ENCODE results near the gene CACNA1B. TPM values are rescaled to one million over a fixed set of nuclear protein-coding genes. Genes with fewer than 3 reads are reported as not detected.

The CACNA1B gene
- total RNA-seq, 6 experiments from 2014 or later: not detected

DNA sequence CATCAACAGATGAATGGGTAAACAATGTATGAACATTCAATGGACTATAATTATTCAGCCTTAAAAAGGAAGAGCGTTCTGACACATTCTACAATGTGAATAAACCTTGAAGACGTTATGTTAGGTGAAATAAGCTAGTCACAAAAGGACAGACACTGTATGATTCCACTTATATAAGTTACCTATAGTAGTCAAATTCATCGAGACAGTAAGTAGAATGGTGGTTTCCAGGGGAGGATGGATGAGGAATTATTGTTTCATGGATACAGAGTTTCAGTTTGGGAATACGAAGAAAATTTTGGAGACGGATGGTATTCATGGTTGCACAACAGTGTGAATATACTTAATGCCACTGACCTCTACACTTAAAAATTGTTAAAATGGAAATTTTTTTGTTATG is 216.4 kb downstream of the CACNA1B start:
- H3K9me3 Mint-ChIP-seq: peaks cover 61% of the 10 kb centered on the region
- peaks cover 4% of the 10 kb centered on the region; the same call in 1 of the 2 replicates for H3K36me3 Mint-ChIP-seq (ENCODE audit: low read depth)
- DNase-seq: no peak
- no peaks in the 10 kb centered on the region for H3K4me1 Mint-ChIP-seq (ENCODE audit: low read depth)
- no peak overlapping the region for H3K4me3 Mint-ChIP-seq
- no peak overlapping the region for H3K27ac Mint-ChIP-seq
- TF ChIP-seq CTCF (IDR thresholded peaks at IDR 0.05): no peak
- H3K27me3 Mint-ChIP-seq (ENCODE audit: insufficient read depth): no peaks in the 10 kb centered on the region

GRCh38 chr9:138095813-138096518 is 218.4 kb downstream of the CACNA1B start:
- H3K27ac Mint-ChIP-seq: no peak overlapping the region
- peaks cover 2% of the 10 kb centered on the region for H3K27me3 Mint-ChIP-seq (ENCODE audit: insufficient read depth)
- H3K4me1 Mint-ChIP-seq (ENCODE audit: low read depth): no peaks in the 10 kb centered on the region
- H3K9me3 Mint-ChIP-seq: peaks cover 72% of the 10 kb centered on the region
- peaks cover 10% of the 10 kb centered on the region; the same call in 1 of the 2 replicates for H3K36me3 Mint-ChIP-seq (ENCODE audit: low read depth)
- H3K4me3 Mint-ChIP-seq: no peak overlapping the region
- no peak for DNase-seq
- TF ChIP-seq CTCF (IDR thresholded peaks at IDR 0.05): no peak

DNA sequence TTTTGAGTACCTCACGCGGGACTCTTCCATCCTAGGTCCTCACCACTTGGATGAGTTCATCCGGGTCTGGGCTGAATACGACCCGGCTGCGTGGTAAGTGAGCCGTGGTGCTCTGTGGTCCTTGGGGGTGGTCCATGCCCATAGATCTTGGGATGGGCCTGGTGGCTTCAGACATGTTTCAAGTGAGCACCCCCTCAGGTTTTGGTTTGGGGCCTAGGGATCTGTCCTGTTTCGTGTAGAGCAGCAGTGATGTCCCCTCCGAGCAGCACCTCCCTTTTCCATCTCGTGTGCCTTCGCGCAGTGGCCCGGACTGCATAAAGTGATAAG is 218.9 kb downstream of the CACNA1B start:
- TF ChIP-seq CTCF (IDR thresholded peaks at IDR 0.05): no peak
- no peak for DNase-seq
- peaks cover 2% of the 10 kb centered on the region for H3K27me3 Mint-ChIP-seq (ENCODE audit: insufficient read depth)
- H3K9me3 Mint-ChIP-seq: peaks cover 73% of the 10 kb centered on the region
- no peaks in the 10 kb centered on the region for H3K4me1 Mint-ChIP-seq (ENCODE audit: low read depth)
- H3K27ac Mint-ChIP-seq: no peak overlapping the region
- no peak overlapping the region for H3K4me3 Mint-ChIP-seq
- H3K36me3 Mint-ChIP-seq (ENCODE audit: low read depth): peaks cover 10% of the 10 kb centered on the region; the same call in 1 of the 2 replicates

DNA sequence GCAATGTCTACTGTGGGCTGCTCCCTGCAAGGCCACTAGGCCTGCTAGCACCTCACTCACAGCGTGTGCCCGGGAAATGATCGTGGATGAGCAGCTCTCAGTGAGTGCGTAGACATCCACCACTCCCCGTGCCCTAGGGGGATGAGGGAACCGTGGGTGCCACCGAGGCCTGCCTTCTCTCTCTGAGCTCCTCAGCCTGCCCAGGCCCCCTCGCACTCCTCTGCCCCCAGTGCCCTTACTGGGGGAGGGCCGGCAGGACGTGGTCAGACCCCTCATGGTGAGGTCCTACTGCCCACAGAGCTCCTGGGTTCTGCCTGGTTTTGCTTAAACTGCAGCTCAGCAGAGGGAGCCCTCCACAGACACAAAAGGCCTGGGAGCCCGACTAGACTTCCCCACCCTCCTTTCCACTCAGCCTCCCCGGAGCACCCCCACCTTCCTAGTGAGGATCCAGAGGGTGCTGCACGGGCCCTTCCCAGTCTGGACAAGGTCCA is 220.0 kb downstream of the CACNA1B start:
- no peaks in the 10 kb centered on the region for H3K4me1 Mint-ChIP-seq (ENCODE audit: low read depth)
- no peak for TF ChIP-seq CTCF (IDR thresholded peaks at IDR 0.05)
- no peak overlapping the region for H3K27ac Mint-ChIP-seq
- H3K36me3 Mint-ChIP-seq (ENCODE audit: low read depth): peaks cover 10% of the 10 kb centered on the region; the same call in 1 of the 2 replicates
- no peak for DNase-seq
- no peak overlapping the region for H3K4me3 Mint-ChIP-seq
- peaks cover 2% of the 10 kb centered on the region for H3K27me3 Mint-ChIP-seq (ENCODE audit: insufficient read depth)
- peaks cover 69% of the 10 kb centered on the region for H3K9me3 Mint-ChIP-seq

DNA sequence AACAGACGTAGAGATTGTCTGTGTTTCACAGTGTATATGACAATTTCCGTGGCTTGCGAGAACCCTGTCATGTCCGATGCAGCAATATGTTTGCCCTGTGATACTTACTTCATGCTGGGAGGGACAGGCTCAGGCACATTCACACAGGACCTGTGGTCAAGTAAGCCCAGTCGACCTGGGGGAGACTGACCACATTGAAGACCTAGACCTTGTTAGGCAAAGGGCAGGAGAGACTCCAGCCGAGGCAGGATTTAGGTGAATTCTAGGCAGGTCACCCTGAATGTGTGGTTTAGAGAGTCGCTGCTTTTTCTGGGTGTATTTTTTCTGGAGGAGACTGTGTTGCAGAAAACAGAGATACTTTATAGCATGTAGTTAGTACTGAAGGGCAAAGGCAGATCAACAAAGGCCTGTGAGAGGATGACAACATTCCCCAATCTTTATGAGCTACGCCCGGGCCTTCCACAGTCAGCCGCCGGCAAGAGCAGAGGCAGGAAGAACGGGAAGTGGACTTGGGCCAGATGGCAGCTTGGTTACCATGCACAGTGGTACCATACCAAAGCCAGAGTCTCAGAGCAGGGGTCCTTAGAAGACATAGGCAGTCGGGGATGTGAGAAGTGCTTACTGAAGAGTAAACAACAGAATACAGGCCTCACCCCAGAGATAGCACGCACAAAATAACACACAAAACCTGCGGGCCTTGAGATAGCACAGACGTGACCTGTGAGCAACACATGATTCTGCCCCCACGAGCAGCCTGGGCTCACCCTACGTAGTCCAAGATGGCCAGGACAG is 220.7 kb downstream of the CACNA1B start:
- Mint-ChIP-seq H3K36me3 (ENCODE audit: low read depth) (peaks cover 10% of the 10 kb centered on the region; the same call in 1 of the 2 replicates), H3K27me3 (ENCODE audit: insufficient read depth) (peaks cover 2% of the 10 kb centered on the region), H3K27ac (no peak overlapping the region), H3K4me1 (ENCODE audit: low read depth) (no peaks in the 10 kb centered on the region), H3K9me3 (peaks cover 73% of the 10 kb centered on the region), H3K4me3 (no peak overlapping the region; the same call in 1 of the 2 replicates)
- no peak for TF ChIP-seq CTCF (IDR thresholded peaks at IDR 0.05)
- DNase-seq: no peak

Measured in HFFc6 (cell line).